Gastrocnemius medialis (tissue), 4 donors: Measurements from ENCODE around the gene TIGD1. TPM values are rescaled to one million over a fixed set of nuclear protein-coding genes. Genes with fewer than 3 reads are reported as not detected.
A peak's percentile ranks its signal among the peaks of the same experiment; 100 is the strongest.

Experiments used
- ATAC-seq, 2 donors: fragments of 150-250 bp; one replicate each; pipeline ENCODE4 v1.9.1; 2016
- DNase-seq, 2 donors: peaks; one replicate each; pipeline ENCODE4 v3.0.0-alpha.2; 2019
- H3K27ac ChIP-seq, 4 donors: fragments of 200-600 bp; sonication (generic); 1 replicate in 1 of 4; 2 replicates in 3 of 4; pipeline ENCODE4 v1.5.1; 2016 to 2018; ENCODE audit warnings: mild to moderate bottlenecking in 2 of 4, moderate library complexity in 1 of 4
- H3K27me3 ChIP-seq, 3 donors: fragments of 200-600 bp; sonication (generic) in 2 of 3; 1 replicate in 1 of 3; 2 replicates in 2 of 3; pipeline versions ENCODE4 v1.5.1 to v1.6.0; 2016 to 2019; ENCODE audit warnings: mild to moderate bottlenecking in 1 of 3, moderate library complexity in 1 of 3
- H3K36me3 ChIP-seq, 2 donors: fragments of 200-600 bp; sonication (generic) in 1 of 2; one replicate each; pipeline ENCODE4 v1.5.1; 2017 to 2018
- H3K4me1 ChIP-seq, 2 donors: fragments of 200-600 bp; sonication (generic) in 1 of 2; one replicate each; pipeline ENCODE4 v1.5.1; 2016 to 2017; ENCODE audit warnings: mild to moderate bottlenecking in 2 of 2
- H3K4me3 ChIP-seq, 4 donors: fragments of 200-600 bp; sonication (generic) in 3 of 4; 1 replicate in 1 of 4; 2 replicates in 3 of 4; pipeline ENCODE4 v1.5.1; 2016 to 2019; ENCODE audit warnings: mild to moderate bottlenecking in 2 of 4
- H3K9me3 ChIP-seq, 3 donors: fragments of 200-600 bp; sonication (generic) in 2 of 3; 1 replicate in 1 of 3; 2 replicates in 2 of 3; pipeline ENCODE4 v1.5.1; 2016 to 2019
- CTCF ChIP-seq, 5 experiments: fragments of 450-650 bp in 3 of 5; fragments of 200-600 bp in 2 of 5; sonication (generic) in 2 of 5; IDR thresholded peaks in 4 of 5; conservative IDR thresholded peaks in 1 of 5; 1 replicate in 4 of 5; 2 replicates in 1 of 5; pipeline ENCODE4 v1.5.1; 2016 to 2019; ENCODE audit warnings: antibody characterized with exemption in 5 of 5, mild to moderate bottlenecking in 3 of 5, moderate library complexity in 3 of 5
- POLR2A ChIP-seq, 2 donors: fragments of 450-650 bp; IDR thresholded peaks; one replicate each; pipeline ENCODE4 v1.6.1; 2017; ENCODE audit warnings: antibody characterized with exemption in 2 of 2, mild to moderate bottlenecking in 2 of 2, moderate library complexity in 2 of 2
- in situ Hi-C, 4 donors: fragments of 200-750 bp; cut with MboI; loops; one replicate each; pipeline versions ENCODE4 v1.15.0 to v1.8.0; 2017; ENCODE audit warnings: low sequenced_read_pairs in 4 of 4
- intact Hi-C: fragments of 100-400 bp; cut with DNase I; formaldehyde crosslinking; loops from one replicate; pipeline ENCODE4 v1.15.1; 2023; ENCODE audit warnings: low total_unique reads
- total RNA-seq, 4 donors: library from RNA; depleted of rRNA; stranded (reverse); fragments of >200 nt; gene quantifications; one replicate each; pipeline versions ENCODE4 v1.1.0 to v1.2.3, GENCODE V29; 2016

TIGD1 gene
- total RNA-seq, 4 donors from 2014 or later: 1.4 to 3.0 (median 2.1) TPM

GRCh38 chr2:232502511-232502910 is 47.8 kb downstream of the TIGD1 start:
- Histone ChIP-seq H3K36me3 (no peaks in the 10 kb centered on the region), H3K27me3 (peaks cover 0 to 9% (median 0%) of the 10 kb centered on the region in 3 donors), H3K9me3 (no peaks in the 10 kb centered on the region), H3K27ac (no peak overlapping the region), H3K4me1 (peaks cover 0 to 10% of the 10 kb centered on the region in 2 donors), H3K4me3 (peak overlapping the region in 2 of 4 donors; percentile 48 to 53)
- intact Hi-C loops (no loop called here), in situ Hi-C loops (loop anchor here in 1 of 4 donors (25.0 kb wide), 1 partner anchor 590 kb away; no protein-coding TSS in a partner anchor)
- TF ChIP-seq POLR2A (IDR thresholded peaks at IDR 0.05) (no peak), CTCF (IDR thresholded peaks at IDR 0.05 in 4 of 5, conservative IDR thresholded peaks at IDR 0.05 in 1 of 5) (no peak)
- DNase-seq: no peak
- ATAC-seq: no peak

- no peak overlapping the region for H3K27ac ChIP-seq
Measured at GRCh38 chr2:232501794-232502390, 48.5 kb downstream of the TIGD1 start.

GRCh38 chr2:232501331-232501771 is 49.0 kb downstream of the TIGD1 start:
- DNase-seq (no peak), ATAC-seq (no peak)
- in situ Hi-C loops: loop anchor here in 1 of 4 donors (25.0 kb wide), 1 partner anchor 589 kb away; no protein-coding TSS in a partner anchor
- Histone ChIP-seq H3K4me3 (no peak overlapping the region), H3K27ac (no peak overlapping the region), H3K27me3 (peaks cover 0 to 9% (median 0%) of the 10 kb centered on the region in 3 donors), H3K4me1 (peaks cover 0 to 10% of the 10 kb centered on the region in 2 donors), H3K9me3 (no peaks in the 10 kb centered on the region), H3K36me3 (no peaks in the 10 kb centered on the region)
- TF ChIP-seq CTCF (IDR thresholded peaks at IDR 0.05 in 4 of 5, conservative IDR thresholded peaks at IDR 0.05 in 1 of 5) (no peak), POLR2A (IDR thresholded peaks at IDR 0.05) (no peak)
- intact Hi-C loops: no loop called here

More at GRCh38 chr2:232501794-232502390, 48.5 kb downstream of the TIGD1 start:
- Histone ChIP-seq H3K4me1 (peaks cover 0 to 10% of the 10 kb centered on the region in 2 donors), H3K36me3 (no peaks in the 10 kb centered on the region), H3K4me3 (no peak overlapping the region), H3K27me3 (peaks cover 0 to 9% (median 0%) of the 10 kb centered on the region in 3 donors), H3K9me3 (no peaks in the 10 kb centered on the region)
- intact Hi-C loops (no loop called here), in situ Hi-C loops (loop anchor here in 1 of 4 donors (25.0 kb wide), 1 partner anchor 590 kb away; no protein-coding TSS in a partner anchor)
- DNase-seq: no peak
- no peak for TF ChIP-seq POLR2A (IDR thresholded peaks at IDR 0.05)
- TF ChIP-seq CTCF (IDR thresholded peaks at IDR 0.05 in 4 of 5, conservative IDR thresholded peaks at IDR 0.05 in 1 of 5): no peak
- ATAC-seq: no peak

GRCh38 chr2:232498452-232498851 is 51.9 kb downstream of the TIGD1 start:
- no peaks in the 10 kb centered on the region for H3K9me3 ChIP-seq
- intact Hi-C loops: no loop called here
- in situ Hi-C loops: no loop called here
- no peaks in the 10 kb centered on the region for H3K36me3 ChIP-seq
- no peak overlapping the region for H3K27ac ChIP-seq
- DNase-seq (no peak), ATAC-seq (no peak)
- no peak overlapping the region for H3K4me3 ChIP-seq
- TF ChIP-seq CTCF (IDR thresholded peaks at IDR 0.05 in 4 of 5, conservative IDR thresholded peaks at IDR 0.05 in 1 of 5) (no peak), POLR2A (IDR thresholded peaks at IDR 0.05) (no peak)
- peaks cover 0 to 3% (median 0%) of the 10 kb centered on the region in 3 donors for H3K27me3 ChIP-seq
- peaks cover 0 to 10% of the 10 kb centered on the region in 2 donors for H3K4me1 ChIP-seq

Other genes starting within 250 kb of the TIGD1 start
- gene ALPP, start 171.8 kb downstream of the TIGD1 start, total RNA-seq: not detected
- gene ALPG, start 143.7 kb downstream of the TIGD1 start, total RNA-seq: not detected
- not detected for gene ALPI, start 94.4 kb downstream of the TIGD1 start, total RNA-seq
- gene ECEL1, start 62.7 kb downstream of the TIGD1 start, total RNA-seq: 1 to 10 TPM in 1 of 4 donors, under 1 TPM in 2, not detected in 1; 0.51 to 1.5 (median 0.55) TPM
- gene PRSS56, start 30.2 kb downstream of the TIGD1 start, total RNA-seq: 1 to 10 TPM; 1.0 to 3.2 (median 2.2) TPM
- gene CHRND, start 24.4 kb downstream of the TIGD1 start, total RNA-seq: 100 to 1,000 TPM in 1 of 4 donors, 10 to 100 TPM in 3; 49.1 to 119 (median 81.1) TPM
- gene CHRNG, start 10.9 kb downstream of the TIGD1 start, total RNA-seq: 10 to 100 TPM in 3 of 4 donors, 1 to 10 TPM in 1; 3.5 to 57.5 (median 24.6) TPM
- gene EIF4E2, start 132 bp upstream of the TIGD1 start, total RNA-seq: 100 to 1,000 TPM in 1 of 4 donors, 10 to 100 TPM in 3; 57.9 to 111 (median 71.2) TPM
- 10 to 100 TPM; 13.4 to 29.0 (median 13.9) TPM for gene EFHD1, start 83.0 kb upstream of the TIGD1 start, total RNA-seq
- 10 to 100 TPM; 55.7 to 87.8 (median 66.1) TPM for gene GIGYF2, start 146.8 kb upstream of the TIGD1 start, total RNA-seq
- gene KCNJ13, start 226.0 kb upstream of the TIGD1 start, total RNA-seq: not detected